Measurements from ENCODE around the gene HEXD. TPM values are rescaled to one million over a fixed set of nuclear protein-coding genes. Genes with fewer than 3 reads are reported as not detected.
"Not testable (repeated sequence)": the region's sequence is repeated elsewhere in the genome, so short reads cannot be mapped to it uniquely, and the experiment has no call there.

The HEXD gene
- total RNA-seq, 1 donor from 2014 or later, result 11.4 TPM

DNA sequence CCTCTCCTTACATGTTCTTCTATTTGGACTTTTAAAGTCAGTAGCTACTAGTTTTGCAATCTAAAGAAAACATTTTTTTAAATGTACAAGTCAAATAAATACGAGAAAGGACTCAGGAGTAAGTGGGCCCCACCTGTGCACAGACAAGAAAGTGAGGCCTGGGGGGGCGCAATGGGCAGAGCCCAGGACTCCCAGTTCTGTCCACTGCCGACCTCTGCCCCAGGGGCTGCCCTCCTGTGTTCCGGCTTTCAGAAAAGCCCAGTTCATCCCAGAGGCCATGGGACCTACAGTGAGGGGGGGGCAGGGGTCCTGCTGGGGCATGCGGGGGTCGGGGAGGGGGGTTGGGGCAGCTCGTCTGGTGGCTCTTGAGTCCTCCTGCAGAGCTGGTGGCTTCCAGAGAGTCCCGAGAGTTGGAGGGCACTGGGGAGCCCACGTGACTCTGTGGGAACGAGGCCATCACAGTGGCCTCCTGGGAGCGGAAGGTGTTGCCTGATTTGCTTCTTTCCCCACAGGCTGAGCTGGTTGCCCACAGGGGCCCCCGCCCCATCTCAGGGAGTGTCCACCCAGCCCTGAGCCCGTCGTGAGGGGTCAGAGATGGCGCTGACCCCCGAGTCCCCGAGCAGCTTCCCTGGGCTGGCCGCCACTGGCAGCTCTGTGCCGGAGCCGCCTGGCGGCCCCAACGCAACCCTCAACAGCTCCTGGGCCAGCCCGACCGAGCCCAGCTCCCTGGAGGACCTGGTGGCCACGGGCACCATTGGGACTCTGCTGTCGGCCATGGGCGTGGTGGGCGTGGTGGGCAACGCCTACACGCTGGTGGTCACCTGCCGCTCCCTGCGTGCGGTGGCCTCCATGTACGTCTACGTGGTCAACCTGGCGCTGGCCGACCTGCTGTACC lies 44.2 kb upstream of the HEXD start:
- TF ChIP-seq, protein P1, sequence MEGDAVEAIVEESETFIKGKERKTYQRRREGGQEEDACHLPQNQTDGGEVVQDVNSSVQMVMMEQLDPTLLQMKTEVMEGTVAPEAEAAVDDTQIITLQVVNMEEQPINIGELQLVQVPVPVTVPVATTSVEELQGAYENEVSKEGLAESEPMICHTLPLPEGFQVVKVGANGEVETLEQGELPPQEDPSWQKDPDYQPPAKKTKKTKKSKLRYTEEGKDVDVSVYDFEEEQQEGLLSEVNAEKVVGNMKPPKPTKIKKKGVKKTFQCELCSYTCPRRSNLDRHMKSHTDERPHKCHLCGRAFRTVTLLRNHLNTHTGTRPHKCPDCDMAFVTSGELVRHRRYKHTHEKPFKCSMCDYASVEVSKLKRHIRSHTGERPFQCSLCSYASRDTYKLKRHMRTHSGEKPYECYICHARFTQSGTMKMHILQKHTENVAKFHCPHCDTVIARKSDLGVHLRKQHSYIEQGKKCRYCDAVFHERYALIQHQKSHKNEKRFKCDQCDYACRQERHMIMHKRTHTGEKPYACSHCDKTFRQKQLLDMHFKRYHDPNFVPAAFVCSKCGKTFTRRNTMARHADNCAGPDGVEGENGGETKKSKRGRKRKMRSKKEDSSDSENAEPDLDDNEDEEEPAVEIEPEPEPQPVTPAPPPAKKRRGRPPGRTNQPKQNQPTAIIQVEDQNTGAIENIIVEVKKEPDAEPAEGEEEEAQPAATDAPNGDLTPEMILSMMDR (conservative IDR thresholded peaks at IDR 0.05; ENCODE audit: low read depth, low read length), result no peak
- H3K4me3 ChIP-seq (ENCODE audit: low read depth, low read length), result no peak overlapping the region
- DNase-seq (ENCODE audit: low read depth), result no peak

- H3K4me3 ChIP-seq (ENCODE audit: low read depth, low read length), result no peak overlapping the region
- TF ChIP-seq, protein P1 (conservative IDR thresholded peaks at IDR 0.05; ENCODE audit: low read depth, low read length), result no peak
- no peak for DNase-seq (ENCODE audit: low read depth)
These were observed 43.4 kb upstream of the HEXD start for GRCh38 chr17:82374626-82375331.

- DNase-seq (ENCODE audit: low read depth), result no peak
- no peak overlapping the region for H3K4me3 ChIP-seq (ENCODE audit: low read depth, low read length)
- TF ChIP-seq, protein P1 (conservative IDR thresholded peaks at IDR 0.05; ENCODE audit: low read depth, low read length), result no peak
These were observed 42.6 kb upstream of the HEXD start for GRCh38 chr17:82375359-82376041.

DNA sequence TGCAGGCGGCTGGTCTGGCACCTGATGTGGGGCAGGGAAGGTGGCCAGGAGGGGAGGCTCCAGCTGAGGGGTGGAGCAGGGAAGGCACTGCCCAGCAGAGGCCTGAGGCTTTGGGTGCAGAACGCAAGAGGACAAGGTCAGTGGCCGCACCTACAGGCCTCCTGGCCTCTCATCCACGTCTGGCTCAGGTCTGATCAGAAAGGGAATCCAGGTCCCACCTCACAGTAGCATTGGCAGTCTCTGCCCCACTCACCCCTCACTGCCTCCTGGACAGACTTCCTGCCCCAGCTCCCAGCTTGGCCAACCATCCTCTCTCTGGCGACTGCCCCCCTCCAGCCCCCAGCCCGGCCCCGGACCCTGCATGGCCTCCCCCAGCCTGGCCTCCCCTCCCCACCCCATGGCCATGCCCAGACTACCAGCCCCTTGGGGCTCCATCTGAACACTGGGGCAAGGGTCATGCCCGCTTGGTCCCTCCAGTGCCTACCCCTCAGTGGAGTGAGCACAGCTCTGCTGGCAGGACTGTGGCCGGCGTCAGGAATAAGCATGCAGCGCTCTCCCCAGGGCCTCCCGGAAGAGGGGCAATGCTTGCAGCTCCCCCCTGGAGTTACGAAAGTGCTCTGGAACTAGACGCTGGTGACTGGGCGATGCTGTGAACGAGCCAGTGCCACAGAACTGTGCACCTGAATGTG lies 42.0 kb upstream of the HEXD start:
- no peak for DNase-seq (ENCODE audit: low read depth)
- TF ChIP-seq, protein P1 (conservative IDR thresholded peaks at IDR 0.05; ENCODE audit: low read depth, low read length), result no peak

DNA sequence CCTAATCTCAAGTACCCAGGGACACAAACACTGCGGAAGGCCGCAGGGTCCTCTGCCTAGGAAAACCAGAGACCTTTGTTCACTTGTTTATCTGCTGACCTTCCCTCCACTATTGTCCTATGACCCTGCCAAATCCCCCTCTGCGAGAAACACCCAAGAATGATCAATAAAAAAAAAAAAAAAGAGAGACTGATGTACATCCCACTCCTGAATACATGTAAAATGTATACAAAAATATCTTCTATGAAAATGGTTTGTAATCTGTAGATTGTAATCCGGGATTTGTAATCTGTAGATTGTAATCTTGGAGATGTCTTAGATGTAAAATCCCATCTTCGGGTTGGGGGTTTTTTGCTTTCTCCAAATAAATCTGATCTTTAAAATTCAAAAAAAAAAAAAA lies 40.9 kb upstream of the HEXD start:
- DNase-seq (ENCODE audit: low read depth); H3K4me3 ChIP-seq (ENCODE audit: low read depth, low read length): not testable (repeated sequence)

More for the DNA sequence above, 42.0 kb upstream of the HEXD start:
- no peak overlapping the region for H3K4me3 ChIP-seq (ENCODE audit: low read depth, low read length)

DNA sequence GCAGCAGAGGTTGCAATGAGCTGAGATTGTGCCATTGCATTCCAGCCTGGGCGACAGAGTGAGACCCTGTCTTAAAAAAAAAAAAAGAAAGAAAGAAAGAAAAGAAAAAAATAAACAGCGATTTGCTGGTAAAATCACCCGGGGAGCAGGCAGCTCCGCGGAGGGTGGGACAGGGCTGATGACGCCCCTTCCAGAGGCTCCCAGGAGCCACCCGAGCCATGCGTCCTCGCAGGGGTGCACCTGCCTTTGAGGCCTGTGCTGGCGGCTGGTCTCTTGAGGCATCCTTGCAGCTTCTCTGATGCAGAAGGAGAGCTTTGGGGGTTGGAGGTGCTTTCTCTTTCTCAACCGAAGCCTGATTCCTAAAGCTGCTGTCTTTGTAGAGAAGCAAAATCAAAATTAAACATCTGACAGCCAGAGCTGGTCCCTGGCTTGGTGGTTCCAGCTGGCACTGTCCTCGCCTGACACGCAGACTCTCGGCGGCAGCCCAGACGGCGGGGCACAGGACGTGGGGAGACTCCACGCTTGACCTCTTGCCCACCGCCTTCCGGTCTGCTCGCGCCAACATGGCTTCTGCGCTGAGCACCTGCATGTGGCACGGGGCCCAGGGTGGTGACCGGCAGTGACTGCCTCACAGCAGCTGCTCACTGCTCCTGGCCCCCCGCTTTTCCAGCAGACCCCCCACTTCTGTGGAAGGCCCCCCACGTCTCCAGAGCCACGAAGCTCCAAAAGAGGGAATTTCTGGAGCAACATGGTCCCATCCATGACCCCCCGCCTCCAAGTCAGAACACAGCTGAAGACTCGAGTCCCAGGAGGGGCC lies 40.0 kb upstream of the HEXD start:
- H3K4me3 ChIP-seq (ENCODE audit: low read depth, low read length), result no peak overlapping the region
- no peak for DNase-seq (ENCODE audit: low read depth)
- TF ChIP-seq, protein P1 (conservative IDR thresholded peaks at IDR 0.05; ENCODE audit: low read depth, low read length), result no peak
